HG02885 (cell line): ENCODE data around the gene TMEM191B.
"Not testable (repeated sequence)": the region's sequence is repeated elsewhere in the genome, so short reads cannot be mapped to it uniquely, and the experiment has no call there.

Experiments
- ATAC-seq: cut with Tn5 transposase; IDR thresholded peaks from one replicate; pipeline ENCODE4 v1.9.1; 2021; ENCODE audit warnings: mild to moderate bottlenecking; ENCODE audit not compliant: unreplicated experiment, poor library complexity

Gene TMEM191B

GRCh38 chr22:18527752-18528596 is at the start of gene TMEM191B:
TSS of gene TMEM191B (plus strand) at chr22:18527802. CDS start at chr22:18527981, 179 bp downstream.
- peak; percentile 12 for ATAC-seq

GRCh38 chr22:18496227-18496626 is 31.4 kb upstream of the TMEM191B start:
- not testable (repeated sequence) for ATAC-seq

DNA sequence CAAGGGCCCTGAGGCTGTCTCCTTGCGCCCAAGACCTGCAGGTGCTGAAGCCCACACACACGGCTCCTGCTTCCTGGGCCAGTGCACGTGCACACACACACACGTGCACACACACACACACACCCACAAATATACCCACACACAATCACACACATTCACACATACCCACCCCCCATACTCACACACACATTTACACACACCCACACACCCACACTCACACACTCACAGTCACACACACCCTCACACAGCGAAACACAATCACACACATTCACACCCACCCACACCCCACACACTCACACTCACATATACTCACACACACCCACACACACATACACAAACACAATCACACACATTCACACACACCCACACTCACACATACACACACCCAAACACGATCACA is 16.3 kb upstream of the TMEM191B start:
- not testable (repeated sequence) for ATAC-seq

- not testable (repeated sequence) for ATAC-seq
Observed at GRCh38 chr22:18512378-18512777, 15.2 kb upstream of the TMEM191B start.

- not testable (repeated sequence) for ATAC-seq
Observed at GRCh38 chr22:18513454-18513853, 14.1 kb upstream of the TMEM191B start.

DNA sequence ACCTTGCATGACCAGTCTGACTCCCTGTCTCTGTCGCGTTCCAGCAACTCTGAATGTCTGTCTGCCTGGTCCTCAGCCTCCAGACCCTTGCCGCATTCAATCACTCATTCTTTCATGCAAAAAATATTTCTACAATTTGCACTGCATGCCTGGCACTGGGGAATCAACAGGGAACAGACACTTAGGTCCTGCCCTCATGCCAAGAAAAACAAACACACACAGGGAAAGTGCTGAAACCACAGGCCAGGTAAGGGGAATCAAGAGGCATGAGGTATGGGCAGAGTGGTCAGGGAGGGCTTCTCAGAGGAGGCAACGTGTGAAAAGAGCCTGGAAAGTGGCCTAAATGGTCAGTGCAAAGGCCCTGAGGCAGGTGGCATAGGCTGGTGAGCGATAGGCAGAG is 9.5 kb upstream of the TMEM191B start, which contains the start of gene GGTLC3:
GGTLC3 (minus strand) TSS at position 101 of the 400 bp plus-strand sequence. CDS start 264 bp downstream, outside the sequence.
- not testable (repeated sequence) for ATAC-seq

DNA sequence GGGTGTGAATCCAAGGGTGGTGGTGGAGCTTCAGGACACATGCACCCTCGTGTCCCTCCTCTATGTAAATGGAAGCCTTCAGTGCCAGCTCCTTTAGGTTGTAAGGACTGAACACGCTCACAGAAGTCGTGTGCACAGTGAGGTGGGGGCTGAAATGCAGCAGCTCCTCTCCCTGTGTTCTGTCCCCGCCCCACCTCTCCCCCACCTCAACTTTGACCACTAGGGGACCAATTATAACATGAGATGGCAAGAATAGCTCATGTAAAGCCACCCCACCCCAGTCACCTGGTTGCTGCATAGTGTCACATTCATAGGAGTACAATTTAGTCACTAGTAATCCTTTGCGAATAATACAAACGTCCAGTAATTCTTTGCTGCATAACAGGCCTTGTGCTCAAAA is 4.8 kb upstream of the TMEM191B start:
- not testable (repeated sequence) for ATAC-seq

- not testable (repeated sequence) for ATAC-seq
Observed at GRCh38 chr22:18523328-18523727, 4.3 kb upstream of the TMEM191B start.

GRCh38 chr22:18528597-18529415 is 1.2 kb downstream of the TMEM191B start:
- peak; percentile 69 for ATAC-seq

- ATAC-seq: peak; percentile 25
Observed at GRCh38 chr22:18529416-18530145, 2.0 kb downstream of the TMEM191B start.

- ATAC-seq: not testable (repeated sequence)
Observed at GRCh38 chr22:18533633-18534032, 6.0 kb downstream of the TMEM191B start.

DNA sequence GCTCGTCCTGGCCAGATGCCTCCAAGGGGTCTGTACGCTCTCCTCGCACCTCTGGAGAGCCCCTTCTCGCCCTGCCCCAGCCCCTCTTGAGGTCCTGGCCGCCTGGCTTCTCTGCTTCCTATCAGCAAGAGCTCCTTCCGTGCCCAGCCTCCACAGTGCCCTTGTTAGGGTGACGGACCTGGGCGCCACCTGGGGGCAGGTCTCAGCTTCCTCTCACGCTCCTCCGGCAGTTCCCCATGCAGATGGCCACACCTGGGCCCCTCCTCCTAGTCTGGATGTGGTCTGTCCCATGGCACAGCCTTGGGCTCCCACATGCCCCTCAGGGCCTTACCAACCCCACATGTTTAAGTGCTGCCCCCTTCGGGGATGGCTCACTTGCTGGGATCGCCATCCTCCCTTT is 6.7 kb downstream of the TMEM191B start:
- not testable (repeated sequence) for ATAC-seq

DNA sequence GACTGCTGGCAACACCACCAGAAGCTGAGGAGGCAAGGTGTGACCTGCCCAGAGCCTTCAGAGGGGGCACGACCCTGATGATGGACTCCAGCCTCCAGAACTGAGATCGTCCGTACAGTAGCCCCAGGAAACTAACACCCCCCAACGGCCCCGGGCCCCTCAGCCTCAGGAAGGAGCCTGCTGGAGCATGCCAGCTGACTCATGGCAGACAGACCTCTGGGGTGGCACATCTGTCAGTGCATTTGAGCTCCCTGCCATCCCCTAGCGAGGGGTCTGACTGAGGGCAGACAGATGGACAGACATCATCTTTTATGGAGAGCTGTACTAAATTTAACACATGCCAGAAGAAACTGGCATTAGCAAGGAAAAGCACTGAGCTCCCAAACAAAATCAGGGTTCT is 12.4 kb downstream of the TMEM191B start:
- ATAC-seq: not testable (repeated sequence)

GRCh38 chr22:18543400-18543799 is 15.8 kb downstream of the TMEM191B start:
- ATAC-seq: not testable (repeated sequence)

- not testable (repeated sequence) for ATAC-seq
Observed at GRCh38 chr22:18544615-18545014, 17.0 kb downstream of the TMEM191B start.

- ATAC-seq: not testable (repeated sequence)
Observed at GRCh38 chr22:18549458-18550179, 22.0 kb downstream of the TMEM191B start.

- ATAC-seq: not testable (repeated sequence)
Observed at GRCh38 chr22:18551046-18551445, 23.4 kb downstream of the TMEM191B start.

DNA sequence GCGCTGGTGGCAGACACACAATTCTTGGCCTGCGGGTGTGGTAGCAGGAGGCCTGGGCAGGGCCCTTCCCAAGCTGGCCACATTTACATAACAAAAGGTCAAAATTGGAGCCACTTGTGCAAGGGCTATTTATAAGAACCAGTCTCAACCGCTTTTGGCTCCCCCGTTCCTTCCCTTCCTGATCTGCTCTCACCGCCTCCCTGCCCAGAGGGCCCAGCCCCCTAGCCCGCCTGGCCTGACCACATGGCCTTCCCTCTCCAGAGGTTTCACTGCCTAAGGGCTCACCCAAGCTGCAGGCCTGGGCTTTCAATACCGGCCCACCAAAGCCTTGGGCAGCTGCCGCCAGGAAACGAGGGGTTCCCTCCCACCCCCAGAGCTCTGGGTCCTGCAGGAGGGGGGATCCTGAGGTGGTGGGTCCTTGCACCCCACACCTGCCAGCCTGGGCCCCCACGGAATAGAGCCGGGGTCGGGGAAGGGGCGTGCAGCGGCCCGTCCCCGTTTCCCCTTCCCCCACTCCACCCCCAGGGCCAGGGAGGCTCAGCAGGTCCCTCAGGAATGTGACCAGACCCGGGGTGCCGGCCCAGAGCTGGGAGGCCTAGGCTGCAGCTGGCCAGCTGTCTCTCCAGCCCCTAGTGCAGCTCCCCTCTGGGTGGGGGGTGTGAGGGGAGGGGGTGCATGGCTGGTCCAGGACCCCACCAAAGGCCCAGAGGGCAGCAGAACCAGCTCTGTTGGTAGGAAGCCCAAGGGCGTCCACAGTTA is 25.4 kb downstream of the TMEM191B start:
- ATAC-seq: not testable (repeated sequence)
